ENCODE measurements around the gene STARD3NL. TPM values are rescaled to one million over a fixed set of nuclear protein-coding genes. Genes with fewer than 3 reads are reported as not detected.
"Not testable (repeated sequence)": the region's sequence is repeated elsewhere in the genome, so short reads cannot be mapped to it uniquely, and the experiment has no call there.

STARD3NL gene
- total RNA-seq, 1 donor from 2014 or later = 27.3 TPM

- not testable (repeated sequence) for DNase-seq (ENCODE audit: low spot score)
Observed at GRCh38 chr7:38269704-38270346, 91.8 kb downstream of the STARD3NL start.

GRCh38 chr7:38270405-38270804, 92.4 kb downstream of the STARD3NL start:
- DNase-seq (ENCODE audit: low spot score) = not testable (repeated sequence)

GRCh38 chr7:38273286-38273995, 95.4 kb downstream of the STARD3NL start, which contains the start of gene TARP:
TSS of gene TARP (minus strand) at chr7:38273636.
- DNase-seq (ENCODE audit: low spot score) = no peak

GRCh38 chr7:38274486-38274885, 96.4 kb downstream of the STARD3NL start:
- no peak for DNase-seq (ENCODE audit: low spot score)

- no peak for DNase-seq (ENCODE audit: low spot score)
Observed at GRCh38 chr7:38274927-38275620, 97.0 kb downstream of the STARD3NL start.

GRCh38 chr7:38276096-38276877, 98.2 kb downstream of the STARD3NL start:
- DNase-seq (ENCODE audit: low spot score) = no peak

GRCh38 chr7:38280000-38280399, 102.0 kb downstream of the STARD3NL start:
- no peak for DNase-seq (ENCODE audit: low spot score)
